ENCODE results near the gene NPB.

The NPB gene

GRCh38 chr17:81869221-81870130 lies 32.6 kb upstream of the NPB start:
- peak; percentile 30 for DNase-seq (ENCODE audit: low spot score)

GRCh38 chr17:81870131-81870980 lies 31.7 kb upstream of the NPB start:
- DNase-seq (ENCODE audit: low spot score) = peak; percentile 36

GRCh38 chr17:81870981-81871386 lies 31.1 kb upstream of the NPB start, which contains the start of gene ARHGDIA:
TSS of gene ARHGDIA (minus strand) at chr17:81871337. CDS start at chr17:81869930, 1,407 bp downstream.
- DNase-seq (ENCODE audit: low spot score) = no peak

GRCh38 chr17:81871387-81872230 lies 30.4 kb upstream of the NPB start:
- DNase-seq (ENCODE audit: low spot score) = peak; percentile 96

GRCh38 chr17:81877569-81877968 lies 24.5 kb upstream of the NPB start:
- no peak for DNase-seq (ENCODE audit: low spot score)

- DNase-seq (ENCODE audit: low spot score) = no peak
Measured at GRCh38 chr17:81878294-81878693, 23.7 kb upstream of the NPB start.

- DNase-seq (ENCODE audit: low spot score) = no peak
Measured at GRCh38 chr17:81879121-81879520, 22.9 kb upstream of the NPB start.

GRCh38 chr17:81884520-81884919 lies 17.5 kb upstream of the NPB start:
- DNase-seq (ENCODE audit: low spot score) = no peak

- DNase-seq (ENCODE audit: low spot score) = no peak
Measured at GRCh38 chr17:81884968-81885367, 17.1 kb upstream of the NPB start.

- DNase-seq (ENCODE audit: low spot score) = no peak
Measured at GRCh38 chr17:81885454-81885853, 16.6 kb upstream of the NPB start.

GRCh38 chr17:81885869-81886548 lies 16.0 kb upstream of the NPB start:
- no peak for DNase-seq (ENCODE audit: low spot score)

- no peak for DNase-seq (ENCODE audit: low spot score)
Measured at GRCh38 chr17:81888105-81888987, 13.7 kb upstream of the NPB start.

GRCh38 chr17:81888988-81889595 lies 12.9 kb upstream of the NPB start:
- no peak for DNase-seq (ENCODE audit: low spot score)

- no peak for DNase-seq (ENCODE audit: low spot score)
Measured at GRCh38 chr17:81889602-81890001, 12.4 kb upstream of the NPB start.

- no peak for DNase-seq (ENCODE audit: low spot score)
Measured at GRCh38 chr17:81890447-81891302, 11.4 kb upstream of the NPB start.

GRCh38 chr17:81891303-81891552 lies 10.8 kb upstream of the NPB start:
- DNase-seq (ENCODE audit: low spot score) = no peak

- DNase-seq (ENCODE audit: low spot score) = no peak
Measured at GRCh38 chr17:81895400-81895799, 6.6 kb upstream of the NPB start.

- DNase-seq (ENCODE audit: low spot score) = no peak
Measured at GRCh38 chr17:81898029-81898866, 3.8 kb upstream of the NPB start.

Data from CD4-positive, alpha-beta T cell treated with Interleukin-15 for 4 hours (primary cell).